Activated gamma-delta T cell (primary cell): ENCODE measurements around the gene HBG1.
"Not testable (repeated sequence)": the region's sequence is repeated elsewhere in the genome, so short reads cannot be mapped to it uniquely, and the experiment has no call there.

Experiments used
- DNase-seq: peaks from one replicate; lab custom pipeline; 2025; lab: John Stamatoyannopoulos, UW
- total RNA-seq, 2 donors: gene quantifications; one replicate each; lab custom pipeline; 2026; lab: John Stamatoyannopoulos, UW

HBG1 gene
- 0 reads per million in 2 donors for total RNA-seq

- not testable (repeated sequence) for DNase-seq
Observed at GRCh38 chr11:5249807-5250396, at the start of gene HBG1. Gene HBG1, minus strand, starts transcription at chr11:5249857. Its CDS starts 53 bp downstream, at chr11:5249804.

- no peak for DNase-seq
Observed at GRCh38 chr11:5298451-5298850, 48.8 kb upstream of the HBG1 start.

- DNase-seq = no peak
Observed at GRCh38 chr11:5297721-5298323, 48.2 kb upstream of the HBG1 start.

GRCh38 chr11:5294342-5294995 is 44.8 kb upstream of the HBG1 start:
- not testable (repeated sequence) for DNase-seq

GRCh38 chr11:5293028-5293427 is 43.4 kb upstream of the HBG1 start:
- DNase-seq = no peak

- no peak for DNase-seq
Observed at GRCh38 chr11:5291207-5291838, 41.7 kb upstream of the HBG1 start.

GRCh38 chr11:5290106-5290505 is 40.4 kb upstream of the HBG1 start:
- no peak for DNase-seq

- no peak for DNase-seq
Observed at GRCh38 chr11:5289696-5290095, 40.0 kb upstream of the HBG1 start.

- DNase-seq = no peak
Observed at GRCh38 chr11:5288906-5289550, 39.4 kb upstream of the HBG1 start.

- DNase-seq = no peak
Observed at GRCh38 chr11:5288108-5288905, 38.6 kb upstream of the HBG1 start.

GRCh38 chr11:5286901-5287300 is 37.2 kb upstream of the HBG1 start:
- DNase-seq = no peak

- DNase-seq = no peak
Observed at GRCh38 chr11:5286351-5286750, 36.7 kb upstream of the HBG1 start.

GRCh38 chr11:5285703-5286340 is 36.2 kb upstream of the HBG1 start:
- no peak for DNase-seq

GRCh38 chr11:5284637-5285036 is 35.0 kb upstream of the HBG1 start:
- no peak for DNase-seq

GRCh38 chr11:5283882-5284281 is 34.2 kb upstream of the HBG1 start:
- DNase-seq = no peak

- DNase-seq = no peak
Observed at GRCh38 chr11:5283086-5283485, 33.4 kb upstream of the HBG1 start.

GRCh38 chr11:5282628-5283027 is 33.0 kb upstream of the HBG1 start:
- DNase-seq = no peak

GRCh38 chr11:5281596-5281995 is 31.9 kb upstream of the HBG1 start:
- DNase-seq = no peak

- no peak for DNase-seq
Observed at GRCh38 chr11:5280582-5281102, 31.0 kb upstream of the HBG1 start.

GRCh38 chr11:5279471-5280090 is 29.9 kb upstream of the HBG1 start:
- no peak for DNase-seq
